Parathyroid adenoma (tissue), 2 donors: ENCODE measurements around the gene MLPH.

ENCODE experiments used
- H2AFZ ChIP-seq: fragments of 300-600 bp; sonication (generic); one replicate; pipeline ENCODE4 v1.7.0; 2017; ENCODE audit warnings: antibody characterized with exemption, mild to moderate bottlenecking
- H3K27ac ChIP-seq: fragments of 300-600 bp; sonication (generic); one replicate; pipeline ENCODE4 v1.7.0; 2017
- H3K27me3 ChIP-seq: fragments of 300-600 bp; sonication (generic); one replicate; pipeline ENCODE4 v1.7.0; 2017; ENCODE audit warnings: low read length; ENCODE audit not compliant: control insufficient read depth, insufficient read depth
- H3K36me3 ChIP-seq: fragments of 300-600 bp; sonication (generic); one replicate; pipeline ENCODE4 v1.7.0; 2017; ENCODE audit warnings: low read length; ENCODE audit not compliant: control insufficient read depth, insufficient read depth
- H3K4me1 ChIP-seq: fragments of 300-600 bp; sonication (generic); one replicate; pipeline ENCODE4 v1.7.0; 2017; ENCODE audit warnings: control low read depth
- H3K4me2 ChIP-seq: fragments of 300-600 bp; sonication (generic); one replicate; pipeline ENCODE4 v1.7.0; 2017; ENCODE audit warnings: low read length
- H3K4me3 ChIP-seq: fragments of 300-600 bp; sonication (generic); one replicate; pipeline ENCODE4 v1.7.0; 2017; ENCODE audit warnings: low read depth, low read length
- H3K79me2 ChIP-seq: fragments of 300-600 bp; sonication (generic); one replicate; pipeline ENCODE4 v1.7.0; 2017; ENCODE audit warnings: control low read depth
- H3K9ac ChIP-seq: fragments of 300-600 bp; sonication (generic); one replicate; pipeline ENCODE4 v1.7.0; 2017; ENCODE audit warnings: mild to moderate bottlenecking
- H3K9me3 ChIP-seq: fragments of 300-600 bp; sonication (generic); one replicate; pipeline ENCODE4 v1.7.0; 2017; ENCODE audit warnings: low read length; ENCODE audit not compliant: control insufficient read depth
- TF ChIP-seq, protein P1 (sequence below): fragments of 300-600 bp; sonication (generic); IDR thresholded peaks from one replicate; pipeline ENCODE4 v1.7.0; 2017; ENCODE audit warnings: antibody characterized with exemption, mild to moderate bottlenecking
- donor health status: primary hyperparathyroidism.

Gene MLPH

DNA sequence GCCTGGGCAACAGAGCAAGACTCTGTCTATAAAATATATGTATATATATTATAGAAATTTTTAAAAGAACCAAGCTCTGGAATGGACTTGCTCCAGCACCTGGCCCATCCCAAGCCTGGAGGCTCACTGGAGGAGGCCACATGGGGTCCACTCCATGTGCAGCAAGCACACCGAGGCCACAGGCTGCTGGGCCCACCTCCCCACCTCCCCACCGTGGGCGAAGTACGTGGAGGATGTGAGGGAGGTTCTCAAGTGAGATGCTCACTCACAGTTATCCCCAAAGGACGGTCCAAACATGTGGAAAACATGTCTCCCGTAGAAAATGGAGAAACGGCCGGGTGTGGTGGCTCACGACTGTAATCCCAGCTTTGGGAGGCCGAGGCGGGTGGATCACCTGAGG is 117.3 kb downstream of the MLPH start:
- TF ChIP-seq, protein P1, sequence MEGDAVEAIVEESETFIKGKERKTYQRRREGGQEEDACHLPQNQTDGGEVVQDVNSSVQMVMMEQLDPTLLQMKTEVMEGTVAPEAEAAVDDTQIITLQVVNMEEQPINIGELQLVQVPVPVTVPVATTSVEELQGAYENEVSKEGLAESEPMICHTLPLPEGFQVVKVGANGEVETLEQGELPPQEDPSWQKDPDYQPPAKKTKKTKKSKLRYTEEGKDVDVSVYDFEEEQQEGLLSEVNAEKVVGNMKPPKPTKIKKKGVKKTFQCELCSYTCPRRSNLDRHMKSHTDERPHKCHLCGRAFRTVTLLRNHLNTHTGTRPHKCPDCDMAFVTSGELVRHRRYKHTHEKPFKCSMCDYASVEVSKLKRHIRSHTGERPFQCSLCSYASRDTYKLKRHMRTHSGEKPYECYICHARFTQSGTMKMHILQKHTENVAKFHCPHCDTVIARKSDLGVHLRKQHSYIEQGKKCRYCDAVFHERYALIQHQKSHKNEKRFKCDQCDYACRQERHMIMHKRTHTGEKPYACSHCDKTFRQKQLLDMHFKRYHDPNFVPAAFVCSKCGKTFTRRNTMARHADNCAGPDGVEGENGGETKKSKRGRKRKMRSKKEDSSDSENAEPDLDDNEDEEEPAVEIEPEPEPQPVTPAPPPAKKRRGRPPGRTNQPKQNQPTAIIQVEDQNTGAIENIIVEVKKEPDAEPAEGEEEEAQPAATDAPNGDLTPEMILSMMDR = no peak
- Histone ChIP-seq H3K4me3 (no peak overlapping the region), H3K4me1 (peaks cover 11% of the 10 kb centered on the region), H3K36me3 (no peaks in the 10 kb centered on the region), H3K9ac (no peak overlapping the region), H3K27me3 (no peaks in the 10 kb centered on the region), H3K4me2 (no peak overlapping the region), H2AFZ (no peak overlapping the region), H3K79me2 (no peaks in the 10 kb centered on the region), H3K27ac (no peak overlapping the region), H3K9me3 (no peaks in the 10 kb centered on the region)
